HCT116 (cell line): Measurements from ENCODE around the gene HMCN2. TPM values are rescaled to one million over a fixed set of nuclear protein-coding genes. Genes with fewer than 3 reads are reported as not detected.

Source experiments
- ATAC-seq: fragments of 200-7000 bp; cut with Tn5 transposase; 2 replicates; pipeline ENCODE4 v1.9.1; 2020; ENCODE audit warnings: mild to moderate bottlenecking, moderate library complexity
- BruUV-seq: library from RNA; stranded (reverse); fragments of 400-500 nt; replicated peaks from 2 replicates; lab custom pipeline; 2021; lab: Mats Ljungman, UMichigan
- CTCF ChIA-PET: fragments of 300-600 bp; sonication (Branson Sonifier 250); formaldehyde crosslinking; loops from one replicate; lab custom pipeline; 2021; ENCODE audit warnings: antibody characterized with exemption; lab: Charles Lee
- POLR2A ChIA-PET: fragments of 300-600, 350-600 bp; sonication (Branson Sonifier 250); formaldehyde crosslinking; loops from one replicate; lab custom pipeline; 2021; ENCODE audit warnings: antibody characterized with exemption; lab: Charles Lee
- RAD21 ChIA-PET, 2 experiments: fragments of 300-600 bp; sonication (Branson Sonifier 250); formaldehyde crosslinking; loops; one replicate each; lab custom pipeline; 2023; ENCODE audit warnings: low total read pairs in 2 of 2; ENCODE audit not compliant: uncharacterized antibody in 2 of 2, unreplicated experiment in 2 of 2, low non-redundant PET in 1 of 2; lab: Charles Lee
- DNase-seq: peaks from one replicate; pipeline ENCODE4 v3.0.0-alpha.2; 2010; ENCODE audit warnings: low read depth, low spot score
- H2AFZ ChIP-seq: fragments of 200-600 bp; shearing (Covaris generic), sonication (generic); 2 replicates; pipeline ENCODE4 v1.6.1; 2017; ENCODE audit warnings: low read depth, mixed run types, mixed read lengths, antibody characterized with exemption, low read length; ENCODE audit not compliant: poor library complexity, severe bottlenecking
- H3K27ac ChIP-seq: 2 replicates; pipeline ENCODE4 v1.5.1; 2012; ENCODE audit warnings: low read depth, low read length
- H3K27me3 ChIP-seq: fragments of 200-600 bp; sonication (generic); 2 replicates; pipeline ENCODE4 v1.6.1; 2016; ENCODE audit warnings: mixed run types, low read length, mixed read lengths; ENCODE audit not compliant: insufficient read depth
- H3K36me3 ChIP-seq, 2 experiments: fragments of 200-500 bp in 1 of 2; fragments of 200-600 bp in 1 of 2; sonication (Bioruptor generic) in 1 of 2; sonication (generic) in 1 of 2; 2 replicates each; pipeline versions ENCODE4 v1.5.1 to v1.6.1; 2014 to 2016; ENCODE audit warnings: low read length in 2 of 2, inconsistent platforms in 1 of 2, mixed read lengths in 1 of 2, mixed run types in 1 of 2; ENCODE audit not compliant: insufficient read depth in 2 of 2, control insufficient read depth in 1 of 2
- H3K4me1 ChIP-seq, 2 experiments: fragments of 200-600 bp in 1 of 2; sonication (generic) in 1 of 2; 2 replicates each; pipeline versions ENCODE4 v1.5.1 to v1.6.1; 2012 to 2017; ENCODE audit warnings: low read length in 2 of 2, inconsistent platforms in 1 of 2, mild to moderate bottlenecking in 1 of 2, mixed read lengths in 1 of 2, mixed run types in 1 of 2, moderate library complexity in 1 of 2; ENCODE audit not compliant: insufficient read depth in 2 of 2, control insufficient read depth in 1 of 2
- H3K4me2 ChIP-seq: fragments of 200-600 bp; sonication (generic); 2 replicates; pipeline ENCODE4 v1.6.1; 2017; ENCODE audit warnings: mixed run types, low read length, mixed read lengths
- H3K4me3 ChIP-seq, 2 experiments: fragments of 200-600 bp in 1 of 2; sonication (generic) in 1 of 2; replicated peaks in 1 of 2; 2 replicates each; pipeline ENCODE4 v1.5.1; 2011 to 2016; ENCODE audit warnings: low read length in 2 of 2, control low read depth in 1 of 2, low read depth in 1 of 2, mild to moderate bottlenecking in 1 of 2, mixed read lengths in 1 of 2, mixed run types in 1 of 2
- H3K79me2 ChIP-seq: fragments of 200-600 bp; sonication (generic); 2 replicates; pipeline ENCODE4 v1.6.1; 2017; ENCODE audit warnings: mild to moderate bottlenecking, mixed run types, low read length, moderate library complexity, mixed read lengths; ENCODE audit not compliant: insufficient read depth
- H3K9ac ChIP-seq: fragments of 200-600 bp; sonication (generic); 2 replicates; pipeline ENCODE4 v1.6.1; 2016; ENCODE audit warnings: low read length, mixed read lengths
- H3K9me2 ChIP-seq: fragments of 200-600 bp; sonication (generic), shearing (Covaris generic); 2 replicates; pipeline ENCODE4 v1.6.1; 2017; ENCODE audit warnings: mixed run types, mild to moderate bottlenecking, moderate library complexity; ENCODE audit not compliant: insufficient read depth
- H3K9me3 ChIP-seq, 2 experiments: fragments of 200-500 bp in 1 of 2; fragments of 200-600 bp in 1 of 2; sonication (Bioruptor generic) in 1 of 2; sonication (generic) in 1 of 2; 2 replicates each; pipeline ENCODE4 v1.6.1; 2014 to 2017; ENCODE audit warnings: low read length in 2 of 2, mixed read lengths in 2 of 2, inconsistent platforms in 1 of 2, low read depth in 1 of 2, mild to moderate bottlenecking in 1 of 2, mixed run types in 1 of 2, moderate library complexity in 1 of 2; ENCODE audit not compliant: control insufficient read depth in 1 of 2, insufficient read depth in 1 of 2
- H4K20me1 ChIP-seq: fragments of 200-600 bp; sonication (generic), shearing (Covaris generic); 2 replicates; pipeline ENCODE4 v1.6.1; 2017; ENCODE audit warnings: mixed run types, mild to moderate bottlenecking, moderate library complexity; ENCODE audit not compliant: insufficient read depth
- ATF3 ChIP-seq: IDR thresholded peaks from 2 replicates; pipeline ENCODE4 v1.6.1; 2012
- CBX3 ChIP-seq: IDR thresholded peaks from 2 replicates; pipeline ENCODE4 v1.6.1; 2012; ENCODE audit warnings: low read depth
- CEBPB ChIP-seq: IDR thresholded peaks from 2 replicates; pipeline ENCODE4 v1.6.1; 2012; ENCODE audit warnings: low read depth
- CTCF ChIP-seq, 3 experiments: fragments of 200-600 bp in 1 of 3; sonication (generic) in 1 of 3; IDR thresholded peaks in 2 of 3; conservative IDR thresholded peaks in 1 of 3; 2 replicates each; pipeline ENCODE4 v1.5.1; 2012 to 2017; ENCODE audit warnings: low read depth in 2 of 3, low read length in 2 of 3, antibody characterized with exemption in 1 of 3, borderline replicate concordance in 1 of 3, control low read depth in 1 of 3, mild to moderate bottlenecking in 1 of 3, mixed read lengths in 1 of 3, mixed run types in 1 of 3, moderate library complexity in 1 of 3; ENCODE audit not compliant: insufficient read depth in 1 of 3
- EZH2phosphoT487 ChIP-seq: fragments of 200-600 bp; IDR thresholded peaks from 2 replicates; pipeline ENCODE4 v1.6.1; 2018; ENCODE audit warnings: antibody characterized with exemption, borderline replicate concordance
- MAX ChIP-seq: IDR thresholded peaks from 2 replicates; pipeline ENCODE4 v1.6.1; 2012
- POLR2AphosphoS5 ChIP-seq: IDR thresholded peaks from 2 replicates; pipeline ENCODE4 v1.6.1; 2011; ENCODE audit warnings: mild to moderate bottlenecking, low read depth, low read length, moderate library complexity
- RAD21 ChIP-seq: IDR thresholded peaks from 2 replicates; pipeline ENCODE4 v1.6.1; 2012; ENCODE audit warnings: low read depth, mild to moderate bottlenecking
- REST ChIP-seq: IDR thresholded peaks from 2 replicates; pipeline ENCODE4 v1.6.1; 2012; ENCODE audit warnings: low read depth
- SP1 ChIP-seq: IDR thresholded peaks from 2 replicates; pipeline ENCODE4 v1.6.1; 2012; ENCODE audit warnings: low read depth
- TCF7L2 ChIP-seq: IDR thresholded peaks from 2 replicates; pipeline ENCODE4 v1.7.0; 2011; ENCODE audit warnings: borderline replicate concordance, inconsistent platforms; ENCODE audit not compliant: insufficient read depth, insufficient read length; ENCODE audit errors: extremely low read depth
- ZBTB33 ChIP-seq: IDR thresholded peaks from 2 replicates; pipeline ENCODE4 v1.6.1; 2011; ENCODE audit warnings: mild to moderate bottlenecking, low read length, moderate library complexity; ENCODE audit not compliant: insufficient replicate concordance; ENCODE audit errors: extremely low read depth
- intact Hi-C: fragments of 100-400 bp; cut with micrococcal nuclease; formaldehyde crosslinking; loops from 2 replicates; pipeline ENCODE4 v1.10.0; 2022
- total RNA-seq: library from RNA; stranded (reverse); gene quantifications from one replicate; pipeline ENCODE4 v1.2.1, GENCODE V29; 2021; ENCODE audit not compliant: unreplicated experiment

HMCN2 gene
- total RNA-seq, 1 experiment from 2014 or later: 0.22 TPM

- no peaks in the 10 kb centered on the region for H4K20me1 ChIP-seq
- H3K27me3 ChIP-seq: no peaks in the 10 kb centered on the region
- ATAC-seq (peak; percentile 50; the same call in 1 of the 2 replicates), DNase-seq (no peak)
- POLR2A ChIA-PET: no interaction called here
- TF ChIP-seq CBX3 (no peak), TCF7L2 (no peak), RAD21 (no peak), CTCF (IDR thresholded peaks at IDR 0.05 in 2 of 3, conservative IDR thresholded peaks at IDR 0.05 in 1 of 3; ENCODE audit: borderline replicate concordance in 1 of 3, insufficient read depth in 1 of 3, low read depth in 2 of 3, low read length in 2 of 3) (peak in 2 of 3 experiments; percentile 10 to 13; a peak in 1 of 6 replicates)
- CTCF ChIA-PET: no interaction called here
- H3K9ac ChIP-seq: no peak overlapping the region
- no peak overlapping the region for H3K4me3 ChIP-seq
- peaks cover under 1 to 3% of the 10 kb centered on the region in 2 experiments for H3K4me1 ChIP-seq
- H3K79me2 ChIP-seq: no peaks in the 10 kb centered on the region
- no peak overlapping the region for H3K27ac ChIP-seq
- H3K9me3 ChIP-seq: no peaks in the 10 kb centered on the region
- intact Hi-C loops: no loop called here
- no peak overlapping the region for H3K4me2 ChIP-seq
- no peak overlapping the region for H2AFZ ChIP-seq
- no peaks in the 10 kb centered on the region for H3K9me2 ChIP-seq
- no peaks in the 10 kb centered on the region for H3K36me3 ChIP-seq
- BruUV-seq: no TSS peak
- RAD21 ChIA-PET: no interaction called here
These were observed 166.8 kb downstream of the HMCN2 start for GRCh38 chr9:130432362-130432761.

- no TSS peak for BruUV-seq
- Histone ChIP-seq H3K27me3 (no peaks in the 10 kb centered on the region), H3K4me1 (no peaks in the 10 kb centered on the region), H3K9me2 (no peaks in the 10 kb centered on the region), H3K4me3 (no peak overlapping the region), H4K20me1 (no peaks in the 10 kb centered on the region), H3K4me2 (no peak overlapping the region), H2AFZ (no peak overlapping the region), H3K9ac (no peak overlapping the region), H3K79me2 (no peaks in the 10 kb centered on the region), H3K36me3 (no peaks in the 10 kb centered on the region), H3K27ac (no peak overlapping the region), H3K9me3 (no peaks in the 10 kb centered on the region)
- ChIA-PET POLR2A (no interaction called here), CTCF (no interaction called here), RAD21 (no interaction called here)
- intact Hi-C loops: no loop called here
- DNase-seq (no peak), ATAC-seq (no peak)
- TF ChIP-seq MAX (no peak), EZH2phosphoT487 (no peak), ATF3 (no peak), REST (no peak), POLR2AphosphoS5 (no peak), CBX3 (no peak), ZBTB33 (no peak), SP1 (no peak), CEBPB (no peak)
These were observed 167.2 kb downstream of the HMCN2 start for GRCh38 chr9:130432796-130433167.
